GM18502 (cell line): Measurements from ENCODE around the gene NOTO.

Experiments used
- ATAC-seq: cut with Tn5 transposase; IDR thresholded peaks from one replicate; pipeline ENCODE4 v1.9.1; 2021; ENCODE audit warnings: mild to moderate bottlenecking; ENCODE audit not compliant: unreplicated experiment, poor library complexity

NOTO gene

DNA sequence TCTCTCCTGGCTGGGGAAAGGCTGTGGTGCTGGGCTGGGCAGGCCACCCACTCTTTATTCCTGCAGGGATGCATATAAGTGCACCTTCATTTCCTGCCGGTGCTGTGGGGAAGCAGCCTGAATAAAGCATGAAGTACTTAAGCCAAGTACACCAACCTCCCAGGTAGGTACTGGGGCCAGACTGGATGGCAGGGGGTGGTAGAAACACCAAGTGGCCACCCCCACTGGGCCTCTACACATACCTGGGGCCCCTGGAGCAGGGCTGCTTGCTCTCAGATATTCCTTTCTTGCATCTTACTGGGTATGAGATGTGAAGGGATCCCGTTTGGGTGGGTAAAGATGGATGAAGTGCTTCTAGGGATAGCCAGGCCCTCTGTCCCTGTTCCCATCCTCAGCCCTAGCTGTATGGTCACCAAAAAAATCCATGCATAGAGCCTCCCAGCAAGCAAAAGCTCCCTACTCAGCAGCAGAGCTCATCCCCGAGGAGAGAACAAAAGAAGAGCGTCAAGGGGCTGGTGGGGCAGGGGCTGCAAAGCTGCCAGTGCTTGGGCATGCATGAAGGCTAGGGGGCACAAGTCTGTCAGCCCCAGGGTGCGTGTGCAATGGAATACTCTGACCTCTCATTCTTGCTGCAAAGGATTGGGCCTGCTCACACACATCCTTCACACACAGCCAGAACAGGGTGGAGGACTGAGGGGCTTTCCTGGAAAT, 53.7 kb downstream of the NOTO start:
- ATAC-seq: no peak

- ATAC-seq: no peak
Measured at GRCh38 chr2:73256618-73256922, 54.2 kb downstream of the NOTO start.

- no peak for ATAC-seq
Measured at GRCh38 chr2:73257021-73257420, 54.6 kb downstream of the NOTO start.

DNA sequence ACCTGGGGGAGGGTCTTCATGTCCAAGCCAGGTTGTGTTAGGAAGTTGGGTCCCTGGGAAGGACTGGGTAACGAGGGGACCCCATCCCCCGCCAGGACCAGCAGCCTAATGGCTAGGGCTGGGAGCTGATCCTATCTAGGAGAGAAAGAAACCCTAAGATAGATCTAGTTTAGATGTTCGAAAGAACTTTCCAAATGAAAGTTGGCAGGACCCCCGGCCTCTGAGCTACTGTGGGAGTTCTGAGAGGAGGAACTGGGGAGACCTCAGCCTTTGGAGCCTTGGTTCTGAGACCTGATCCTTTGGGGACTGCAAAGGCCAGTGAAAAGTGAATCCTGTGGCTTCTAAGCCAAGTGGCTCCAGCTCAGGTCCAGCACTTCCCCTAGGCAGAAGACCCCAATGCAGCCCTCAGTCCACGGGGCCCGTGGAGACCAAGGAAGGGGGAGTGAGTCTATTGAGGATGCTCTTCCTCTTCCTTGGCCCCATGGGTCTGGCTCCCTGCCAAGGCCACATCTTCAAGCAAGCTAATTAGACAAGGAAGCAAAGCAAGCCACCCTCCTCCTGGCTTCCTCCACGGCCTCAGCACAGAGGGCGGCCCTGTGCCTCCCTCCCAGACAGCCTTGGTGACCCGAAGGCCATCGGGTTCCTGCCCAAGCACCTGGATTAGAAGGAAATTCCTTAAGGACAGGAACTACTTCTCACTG, 55.2 kb downstream of the NOTO start:
- ATAC-seq: no peak

GRCh38 chr2:73258186-73258912, 56.0 kb downstream of the NOTO start:
- ATAC-seq: no peak

- ATAC-seq: no peak
Measured at GRCh38 chr2:73258913-73259215, 56.5 kb downstream of the NOTO start.

GRCh38 chr2:73259276-73259675, 56.9 kb downstream of the NOTO start:
- no peak for ATAC-seq

DNA sequence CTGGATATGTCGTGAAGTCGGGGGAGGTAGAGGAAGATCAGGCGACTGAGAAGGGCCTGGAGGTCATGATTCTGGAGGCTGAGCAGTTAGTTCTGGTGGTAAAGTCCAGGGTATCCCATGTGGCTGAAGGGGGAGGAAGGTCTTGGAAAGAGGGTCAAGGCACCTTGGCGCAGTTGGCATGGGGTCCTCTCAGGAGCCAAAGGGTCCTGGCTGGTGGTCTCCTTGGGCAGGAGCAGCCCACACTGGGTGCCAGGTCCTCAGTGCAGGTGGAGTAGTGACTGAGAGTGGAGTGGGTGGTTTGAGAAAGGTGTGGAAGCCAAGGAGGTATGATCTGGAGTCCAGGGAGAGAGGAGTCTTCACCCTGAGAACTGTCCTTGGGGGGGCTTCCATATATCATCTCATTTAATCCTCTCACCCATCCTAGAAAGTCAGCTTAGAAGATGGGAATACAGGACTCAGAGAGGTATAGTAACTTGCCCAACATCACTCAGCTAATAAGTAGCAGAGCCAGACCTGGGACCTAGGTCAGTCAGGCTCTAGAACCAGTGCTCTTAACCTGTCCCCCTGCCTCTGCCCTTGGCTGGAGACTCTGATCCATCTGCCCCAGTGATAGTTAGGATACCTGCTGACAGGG, 57.4 kb downstream of the NOTO start:
- ATAC-seq: no peak

- ATAC-seq: no peak
Measured at GRCh38 chr2:73260338-73260984, 58.1 kb downstream of the NOTO start.
